Uterus (tissue), 4 donors: ENCODE data around the gene VWA5B2. TPM values are rescaled to one million over a fixed set of nuclear protein-coding genes. Genes with fewer than 3 reads are reported as not detected.

Source experiments
- DNase-seq, 2 donors: peaks; one replicate each; pipeline ENCODE4 v3.0.0-alpha.2; 2019 to 2020
- H3K27ac ChIP-seq, 2 donors: fragments of 200-600 bp; sonication (generic); 1 replicate in 1 of 2; 2 replicates in 1 of 2; pipeline ENCODE4 v1.5.1; 2016 to 2018
- H3K27me3 ChIP-seq, 2 donors: fragments of 200-600 bp; sonication (generic); one replicate each; pipeline ENCODE4 v1.5.1; 2018 to 2019; ENCODE audit warnings: control low read depth in 1 of 2
- H3K36me3 ChIP-seq, 2 donors: fragments of 200-600 bp; sonication (generic); one replicate each; pipeline ENCODE4 v1.5.1; 2019; ENCODE audit warnings: control low read depth in 1 of 2
- H3K4me1 ChIP-seq, 2 donors: fragments of 200-600 bp; sonication (generic); one replicate each; pipeline ENCODE4 v1.5.1; 2018 to 2019; ENCODE audit warnings: control low read depth in 1 of 2
- H3K4me3 ChIP-seq, 2 donors: fragments of 200-600 bp; sonication (generic); 1 replicate in 1 of 2; 2 replicates in 1 of 2; pipeline ENCODE4 v1.5.1; 2018 to 2019; ENCODE audit warnings: mild to moderate bottlenecking in 1 of 2
- H3K9me3 ChIP-seq, 2 donors: fragments of 200-600 bp; sonication (generic); one replicate each; pipeline ENCODE4 v1.5.1; 2019; ENCODE audit warnings: control low read depth in 1 of 2
- CTCF ChIP-seq, 4 experiments: fragments of 200-600 bp in 2 of 4; fragments of 450-650 bp in 2 of 4; sonication (generic) in 2 of 4; IDR thresholded peaks; one replicate each; pipeline ENCODE4 v1.5.1; 2016 to 2019; ENCODE audit warnings: antibody characterized with exemption in 4 of 4, mild to moderate bottlenecking in 2 of 4, moderate library complexity in 1 of 4
- POLR2A ChIP-seq, 2 donors: fragments of 450-650 bp; IDR thresholded peaks; one replicate each; pipeline ENCODE4 v1.6.1; 2016; ENCODE audit warnings: antibody characterized with exemption in 2 of 2, mild to moderate bottlenecking in 1 of 2, moderate library complexity in 1 of 2
- intact Hi-C: fragments of 100-400 bp; cut with DNase I; formaldehyde crosslinking; loops from one replicate; pipeline ENCODE4 v1.15.1; 2023; ENCODE audit warnings: low total_unique reads
- total RNA-seq, 4 donors: library from RNA; depleted of rRNA in 3 of 4; stranded (reverse); fragments of >200 nt in 3 of 4; gene quantifications; one replicate each; pipeline versions ENCODE4 v1.1.0 to v1.2.4, GENCODE V29; 2014 to 2023
- donor health status: DM: yes; HTN: yes; CAD: no.

The VWA5B2 gene
- total RNA-seq, 4 donors from 2014 or later: 0.35 TPM; not detected in 3

GRCh38 chr3:184228376-184229137 lies 828 bp upstream of the VWA5B2 start:
- no peaks in the 10 kb centered on the region for H3K9me3 ChIP-seq
- TF ChIP-seq POLR2A (IDR thresholded peaks at IDR 0.05) (no peak), CTCF (IDR thresholded peaks at IDR 0.05) (no peak)
- H3K36me3 ChIP-seq: no peaks in the 10 kb centered on the region
- H3K27ac ChIP-seq: no peak overlapping the region
- intact Hi-C loops: no loop called here
- H3K27me3 ChIP-seq: peaks cover 8 to 19% of the 10 kb centered on the region in 2 donors
- H3K4me3 ChIP-seq: no peak overlapping the region
- no peak for DNase-seq
- H3K4me1 ChIP-seq: peaks cover 0 to 18% of the 10 kb centered on the region in 2 donors

GRCh38 chr3:184230081-184230602 lies 757 bp downstream of the VWA5B2 start:
- Histone ChIP-seq H3K27me3 (peaks cover 8 to 19% of the 10 kb centered on the region in 2 donors), H3K27ac (no peak overlapping the region), H3K4me1 (peaks cover 0 to 18% of the 10 kb centered on the region in 2 donors), H3K36me3 (no peaks in the 10 kb centered on the region), H3K4me3 (peak overlapping the region in 1 of 2 donors; percentile 44), H3K9me3 (no peaks in the 10 kb centered on the region)
- intact Hi-C loops: no loop called here
- TF ChIP-seq POLR2A (IDR thresholded peaks at IDR 0.05): no peak
- no peak for TF ChIP-seq CTCF (IDR thresholded peaks at IDR 0.05)
- DNase-seq: no peak

- intact Hi-C loops: no loop called here
- TF ChIP-seq POLR2A (IDR thresholded peaks at IDR 0.05): no peak
- TF ChIP-seq CTCF (IDR thresholded peaks at IDR 0.05): no peak
- no peaks in the 10 kb centered on the region for H3K36me3 ChIP-seq
- H3K9me3 ChIP-seq: no peaks in the 10 kb centered on the region
- peaks cover 0 to 18% of the 10 kb centered on the region in 2 donors for H3K4me1 ChIP-seq
- H3K4me3 ChIP-seq: peak overlapping the region in 1 of 2 donors; percentile 44
- H3K27me3 ChIP-seq: peaks cover 8 to 19% of the 10 kb centered on the region in 2 donors
- no peak for DNase-seq
- no peak overlapping the region for H3K27ac ChIP-seq
Measured at GRCh38 chr3:184230603-184231528, 1.5 kb downstream of the VWA5B2 start.

- Histone ChIP-seq H3K36me3 (no peaks in the 10 kb centered on the region), H3K27ac (no peak overlapping the region), H3K4me1 (peaks cover 0 to 18% of the 10 kb centered on the region in 2 donors), H3K4me3 (no peak overlapping the region), H3K27me3 (peaks cover 8 to 19% of the 10 kb centered on the region in 2 donors), H3K9me3 (no peaks in the 10 kb centered on the region)
- intact Hi-C loops: no loop called here
- TF ChIP-seq CTCF (IDR thresholded peaks at IDR 0.05) (no peak), POLR2A (IDR thresholded peaks at IDR 0.05) (no peak)
- DNase-seq: no peak
Measured at GRCh38 chr3:184231671-184232070, 2.3 kb downstream of the VWA5B2 start.
